Upper lobe of left lung (tissue), 6 donors: ENCODE results near the gene SUN5. TPM values are rescaled to one million over a fixed set of nuclear protein-coding genes. Genes with fewer than 3 reads are reported as not detected.

Source experiments
- ATAC-seq, 2 donors: fragments of 200-7000 bp; cut with Tn5 transposase; one replicate each; pipeline ENCODE4 v1.9.1; 2022; ENCODE audit warnings: mild to moderate bottlenecking in 2 of 2, moderate library complexity in 2 of 2; ENCODE audit not compliant: low FRiP score in 2 of 2
- DNase-seq, 2 donors: peaks; one replicate each; pipeline ENCODE4 v3.0.0-alpha.2; 2019 to 2020
- H3K27ac ChIP-seq, 4 donors: fragments of 200-600 bp; sonication (generic); one replicate each; pipeline ENCODE4 v1.5.1; 2016 to 2019
- H3K27me3 ChIP-seq, 4 donors: fragments of 200-600 bp; sonication (generic); one replicate each; pipeline ENCODE4 v1.5.1; 2017 to 2019
- H3K36me3 ChIP-seq, 4 donors: fragments of 200-600 bp; sonication (generic); one replicate each; pipeline ENCODE4 v1.5.1; 2016 to 2019
- H3K4me1 ChIP-seq, 4 donors: fragments of 200-600 bp; sonication (generic); one replicate each; pipeline ENCODE4 v1.5.1; 2018 to 2019
- H3K4me3 ChIP-seq, 4 donors: fragments of 200-600 bp; sonication (generic); one replicate each; pipeline ENCODE4 v1.5.1; 2017 to 2019; ENCODE audit warnings: mild to moderate bottlenecking in 2 of 4, moderate library complexity in 1 of 4
- H3K9me3 ChIP-seq, 4 donors: fragments of 200-600 bp; sonication (generic); one replicate each; pipeline ENCODE4 v1.5.1; 2018 to 2019
- CTCF ChIP-seq, 6 experiments: fragments of 450-650 bp in 4 of 6; fragments of 200-600 bp in 2 of 6; sonication (generic) in 2 of 6; IDR thresholded peaks; one replicate each; pipeline ENCODE4 v1.5.1; 2016 to 2019; ENCODE audit warnings: antibody characterized with exemption in 6 of 6
- EP300 ChIP-seq, 4 donors: sonication (generic); formaldehyde crosslinking; IDR thresholded peaks; one replicate each; pipeline ENCODE4 v1.5.1; 2017; ENCODE audit warnings: antibody characterized with exemption in 4 of 4, control low read depth in 2 of 4
- POLR2A ChIP-seq, 4 donors: fragments of 450-650 bp; IDR thresholded peaks; one replicate each; pipeline ENCODE4 v1.5.1; 2016 to 2017; ENCODE audit warnings: antibody characterized with exemption in 4 of 4, mild to moderate bottlenecking in 2 of 4
- POLR2AphosphoS5 ChIP-seq, 2 donors: sonication (generic); formaldehyde crosslinking; IDR thresholded peaks; one replicate each; pipeline ENCODE4 v1.5.1; 2017; ENCODE audit warnings: antibody characterized with exemption in 2 of 2
- WGBS, 2 donors: methylation state at CpG; one replicate each; pipeline ENCODE4 v1.1.5; 2017 to 2018; 5-methylcytosine and 5-hydroxymethylcytosine counted together
- total RNA-seq, 6 donors: library from RNA; depleted of rRNA in 4 of 6; stranded (reverse); fragments of >200 nt in 4 of 6; gene quantifications; one replicate each; pipeline versions ENCODE4 v1.1.0 to v1.2.1, GENCODE V29; 2016 to 2021
- donor health status: DM: no; HTN: no; CAD: no; lungs with moderate emphysema.
- donor health status: DM: no; HTN: yes; CAD: no; lungs with severe emphysema.

SUN5 gene
- total RNA-seq, 6 donors from 2014 or later = not detected

- WGBS, 2 donors = 85 to 89% methylated on average over 6 of the region's 6 CpGs
- no peak for ATAC-seq
- Histone ChIP-seq H3K4me1 (no peaks in the 10 kb centered on the region), H3K27me3 (no peaks in the 10 kb centered on the region), H3K4me3 (no peak overlapping the region), H3K9me3 (no peaks in the 10 kb centered on the region), H3K27ac (no peak overlapping the region), H3K36me3 (no peaks in the 10 kb centered on the region)
- no peak for TF ChIP-seq POLR2A (IDR thresholded peaks at IDR 0.05)
- TF ChIP-seq POLR2AphosphoS5 (IDR thresholded peaks at IDR 0.05) = no peak
- TF ChIP-seq CTCF (IDR thresholded peaks at IDR 0.05) = no peak
- TF ChIP-seq EP300 (IDR thresholded peaks at IDR 0.05) = no peak
- no peak for DNase-seq
Measured at GRCh38 chr20:33030569-33030968, 26.3 kb upstream of the SUN5 start.

GRCh38 chr20:33030076-33030475, 25.8 kb upstream of the SUN5 start:
- no peaks in the 10 kb centered on the region for H3K4me1 ChIP-seq
- no peak overlapping the region for H3K4me3 ChIP-seq
- no peak for TF ChIP-seq EP300 (IDR thresholded peaks at IDR 0.05)
- TF ChIP-seq POLR2A (IDR thresholded peaks at IDR 0.05) = no peak
- H3K9me3 ChIP-seq = no peaks in the 10 kb centered on the region
- DNase-seq = no peak
- no peak overlapping the region for H3K27ac ChIP-seq
- no peaks in the 10 kb centered on the region for H3K27me3 ChIP-seq
- ATAC-seq = no peak
- WGBS, 2 donors = 76 to 84% methylated on average over 9 of the region's 9 CpGs
- no peaks in the 10 kb centered on the region for H3K36me3 ChIP-seq

DNA sequence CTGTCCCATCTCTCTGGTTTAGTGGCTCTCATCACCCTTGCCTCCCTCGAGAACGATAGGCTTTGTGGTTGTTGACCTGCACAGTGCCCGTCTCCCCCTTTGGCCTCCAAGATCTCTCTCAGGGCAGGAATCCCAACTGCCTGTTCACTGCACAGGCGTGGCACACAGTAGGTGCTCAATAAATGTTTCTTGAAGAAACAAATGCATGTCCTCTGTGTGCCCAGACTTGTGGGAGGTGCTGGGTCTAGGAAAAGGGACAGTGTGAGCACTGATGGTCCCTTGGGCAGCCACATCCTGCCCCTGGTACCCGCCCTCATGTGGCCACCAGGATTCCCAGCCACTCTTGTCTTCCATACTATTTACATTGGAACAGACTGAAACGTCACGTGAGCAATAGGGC, 24.6 kb upstream of the SUN5 start:
- H3K4me1 ChIP-seq = no peaks in the 10 kb centered on the region
- no peaks in the 10 kb centered on the region for H3K27me3 ChIP-seq
- no peak overlapping the region for H3K27ac ChIP-seq
- no peaks in the 10 kb centered on the region for H3K36me3 ChIP-seq
- H3K4me3 ChIP-seq = no peak overlapping the region
- no peak for ATAC-seq
- no peak for DNase-seq
- WGBS, 2 donors = 63 to 78% methylated on average over 5 to 7 of the region's 7 CpGs
- TF ChIP-seq EP300 (IDR thresholded peaks at IDR 0.05) (no peak), POLR2AphosphoS5 (IDR thresholded peaks at IDR 0.05) (no peak), POLR2A (IDR thresholded peaks at IDR 0.05) (no peak), CTCF (IDR thresholded peaks at IDR 0.05) (no peak)
- no peaks in the 10 kb centered on the region for H3K9me3 ChIP-seq

GRCh38 chr20:33027769-33028751, 23.8 kb upstream of the SUN5 start:
- no peak for ATAC-seq
- Histone ChIP-seq H3K36me3 (no peaks in the 10 kb centered on the region), H3K4me3 (no peak overlapping the region), H3K27me3 (no peaks in the 10 kb centered on the region), H3K9me3 (no peaks in the 10 kb centered on the region), H3K27ac (no peak overlapping the region), H3K4me1 (no peaks in the 10 kb centered on the region)
- no peak for TF ChIP-seq EP300 (IDR thresholded peaks at IDR 0.05)
- TF ChIP-seq POLR2A (IDR thresholded peaks at IDR 0.05) = no peak
- TF ChIP-seq CTCF (IDR thresholded peaks at IDR 0.05) = no peak
- TF ChIP-seq POLR2AphosphoS5 (IDR thresholded peaks at IDR 0.05) = no peak
- WGBS, 2 donors = 78 to 83% methylated on average over 9 to 12 of the region's 12 CpGs
- no peak for DNase-seq

DNA sequence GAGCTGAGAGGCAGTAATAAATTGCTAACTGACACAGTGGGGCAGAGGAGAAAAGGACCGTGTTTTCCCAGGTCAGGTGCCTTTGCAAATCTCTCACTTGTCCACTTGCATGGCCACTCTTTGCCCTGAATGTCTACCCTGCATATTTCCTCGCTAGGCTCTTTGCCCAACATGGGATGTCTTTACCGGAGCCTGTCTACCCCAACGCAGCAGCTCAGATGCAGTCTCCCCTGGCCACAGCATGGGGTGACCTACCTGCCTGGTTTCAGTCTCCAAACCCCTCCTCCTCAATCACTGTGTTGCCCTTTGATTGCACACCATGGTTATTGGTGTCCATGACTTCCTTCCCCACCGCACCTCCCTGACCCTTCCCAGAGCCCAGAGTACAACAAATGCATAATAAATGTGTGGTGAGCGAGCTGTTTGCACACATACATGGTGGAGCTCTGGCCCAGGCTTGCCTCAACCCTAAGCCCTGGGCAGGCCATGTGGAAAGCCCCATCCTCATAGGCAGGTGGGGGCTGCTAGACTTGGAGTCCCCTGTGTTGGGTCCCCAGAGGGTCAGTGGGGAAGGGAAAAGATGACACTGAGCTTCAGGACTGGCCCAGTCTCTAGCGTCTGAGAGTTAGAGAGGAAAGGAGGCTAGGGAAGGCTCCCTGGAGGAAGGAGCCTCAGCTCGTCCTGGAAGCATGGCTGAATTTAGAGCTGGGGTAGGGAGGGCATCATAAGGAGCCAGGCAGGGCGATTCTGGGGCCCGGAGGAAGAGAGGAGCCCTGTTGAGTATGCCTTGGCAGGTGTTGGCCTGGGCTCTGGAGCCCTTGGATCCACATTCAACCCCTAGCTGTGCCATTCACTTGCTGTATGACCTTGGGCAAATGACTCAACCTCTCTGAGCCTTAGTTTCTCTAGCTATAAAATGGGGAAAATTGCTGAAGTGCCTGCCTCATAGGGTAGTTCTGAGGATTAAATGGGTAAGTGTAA, 22.8 kb upstream of the SUN5 start:
- Histone ChIP-seq H3K27me3 (no peaks in the 10 kb centered on the region), H3K4me1 (no peaks in the 10 kb centered on the region), H3K36me3 (no peaks in the 10 kb centered on the region), H3K9me3 (no peaks in the 10 kb centered on the region), H3K27ac (no peak overlapping the region), H3K4me3 (no peak overlapping the region)
- TF ChIP-seq POLR2AphosphoS5 (IDR thresholded peaks at IDR 0.05) = no peak
- no peak for TF ChIP-seq EP300 (IDR thresholded peaks at IDR 0.05)
- TF ChIP-seq CTCF (IDR thresholded peaks at IDR 0.05) = no peak
- TF ChIP-seq POLR2A (IDR thresholded peaks at IDR 0.05) = no peak
- 71 to 75% methylated on average over 10 of the region's 10 CpGs for WGBS, 2 donors
- DNase-seq (no peak), ATAC-seq (no peak)
